Activated T-helper 17 cell treated with anti-CD3 and anti-CD28 coated beads, Interleukin-2, amount 50 U/mL, for 72 hours (primary cell): ENCODE data around the gene NFILZ. TPM values are rescaled to one million over a fixed set of nuclear protein-coding genes. Genes with fewer than 3 reads are reported as not detected.
"Not testable (repeated sequence)": the region's sequence is repeated elsewhere in the genome, so short reads cannot be mapped to it uniquely, and the experiment has no call there.

ENCODE experiments used
- ATAC-seq: fragments of 150-1000 bp; cut with Tn5 transposase; replicated peaks from 2 replicates; pipeline ENCODE4 v1.10.0; 2021; ENCODE audit warnings: mild to moderate bottlenecking, moderate library complexity
- H3K27ac Mint-ChIP-seq: one replicate; pipeline ENCODE4 v1.8.0; 2022; ENCODE audit warnings: mixed read lengths
- H3K27me3 Mint-ChIP-seq: one replicate; pipeline ENCODE4 v1.8.0; 2022; ENCODE audit warnings: mixed read lengths
- H3K36me3 Mint-ChIP-seq: one replicate; pipeline ENCODE4 v1.8.0; 2022; ENCODE audit warnings: low read depth, mild to moderate bottlenecking, mixed read lengths
- H3K4me1 Mint-ChIP-seq: one replicate; pipeline ENCODE4 v1.8.0; 2022; ENCODE audit warnings: mixed read lengths
- H3K4me3 Mint-ChIP-seq: one replicate; pipeline ENCODE4 v1.8.0; 2022; ENCODE audit warnings: mild to moderate bottlenecking, mixed read lengths
- H3K9me3 Mint-ChIP-seq: one replicate; pipeline ENCODE4 v1.8.0; 2022; ENCODE audit warnings: mixed read lengths
- total RNA-seq, 2 donors: library from RNA; stranded (reverse); gene quantifications; one replicate each; pipeline ENCODE4 v1.2.3, GENCODE V29; 2022

NFILZ gene
- total RNA-seq, 2 donors from 2014 or later = not detected

DNA sequence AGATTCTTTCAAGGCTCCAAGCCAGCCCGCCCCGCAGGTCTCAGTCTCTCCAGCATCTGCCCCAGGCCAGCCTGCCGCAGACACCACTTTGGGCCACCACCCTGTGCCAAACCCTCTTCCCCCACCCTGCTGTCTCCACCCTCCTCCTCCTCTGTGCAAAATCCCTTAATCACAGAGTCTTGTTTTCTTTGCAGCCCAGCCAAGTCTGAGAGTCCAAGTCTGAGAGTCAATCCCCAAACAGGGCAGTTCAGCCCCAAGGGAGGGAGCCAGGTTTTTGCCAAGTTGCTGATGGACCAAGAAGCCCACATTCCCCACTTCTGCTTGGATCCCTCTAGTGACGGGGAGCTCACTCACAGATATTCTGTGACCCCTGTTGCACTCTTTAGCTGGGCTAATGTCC, 23.0 kb upstream of the NFILZ start:
- Mint-ChIP-seq H3K9me3 (no peaks in the 10 kb centered on the region), H3K27me3 (peaks cover 5% of the 10 kb centered on the region), H3K27ac (no peak overlapping the region), H3K4me1 (peaks cover 19% of the 10 kb centered on the region), H3K36me3 (no peaks in the 10 kb centered on the region), H3K4me3 (no peak overlapping the region)
- ATAC-seq = no peak

DNA sequence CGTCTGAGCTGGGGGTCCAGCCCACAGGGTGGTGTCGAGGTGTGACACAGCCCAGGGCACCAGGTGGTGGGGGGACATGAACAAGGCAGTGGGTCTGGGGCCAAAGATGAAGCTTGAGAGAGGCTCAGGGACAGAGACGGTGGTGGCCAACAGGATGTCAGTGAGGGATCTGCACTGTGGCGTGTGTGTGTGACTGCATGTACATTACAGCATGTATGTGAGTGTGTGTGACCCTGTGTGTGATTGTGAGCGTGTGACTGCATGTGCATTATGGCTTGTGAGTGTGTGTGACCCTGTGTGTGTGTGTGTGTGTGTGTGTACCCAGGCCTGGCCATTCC, 21.5 kb upstream of the NFILZ start:
- no peak for ATAC-seq
- Mint-ChIP-seq H3K4me1 (peaks cover 19% of the 10 kb centered on the region), H3K9me3 (no peaks in the 10 kb centered on the region), H3K36me3 (no peaks in the 10 kb centered on the region), H3K27ac (peak overlapping the region; percentile 39), H3K27me3 (peaks cover 5% of the 10 kb centered on the region), H3K4me3 (peak overlapping the region; percentile 94)

DNA sequence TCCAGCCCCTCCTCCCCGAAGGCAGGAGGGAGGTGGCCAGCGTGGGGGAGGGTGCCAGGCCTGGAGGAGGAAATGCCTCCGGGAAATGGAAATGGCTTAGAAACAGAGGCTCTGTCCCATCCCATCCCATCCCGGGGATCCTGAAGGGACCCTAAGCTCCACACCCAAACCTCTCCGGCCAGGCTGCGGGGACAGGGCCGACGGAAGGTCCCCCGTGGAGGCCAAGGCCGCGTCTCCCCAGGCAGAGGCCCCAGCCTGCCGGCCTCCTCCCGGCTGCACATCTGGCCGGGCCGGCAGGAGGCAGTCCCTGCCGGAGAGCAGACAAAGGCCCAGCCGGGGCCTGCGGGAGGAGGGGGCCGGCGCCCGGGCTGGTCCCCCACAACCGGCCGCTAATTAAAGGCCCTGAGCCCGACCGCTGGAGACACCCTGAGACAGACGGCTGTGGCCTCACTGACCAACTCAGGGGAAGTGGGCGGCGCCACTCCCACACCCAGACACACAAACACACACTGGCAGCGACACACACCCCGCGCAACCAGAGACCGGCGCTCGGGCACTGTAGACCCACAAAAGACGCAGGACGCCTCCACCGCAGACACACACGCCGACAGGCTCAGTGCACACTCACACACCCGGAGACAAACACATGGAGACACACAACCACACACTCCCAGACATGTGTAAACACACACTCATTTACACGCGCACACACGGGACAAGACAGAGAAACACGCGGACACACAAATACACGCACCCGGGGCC, 21.0 kb upstream of the NFILZ start:
- peak overlapping the region; percentile 82 for H3K27ac Mint-ChIP-seq
- H3K4me3 Mint-ChIP-seq = peak overlapping the region; percentile 94

DNA sequence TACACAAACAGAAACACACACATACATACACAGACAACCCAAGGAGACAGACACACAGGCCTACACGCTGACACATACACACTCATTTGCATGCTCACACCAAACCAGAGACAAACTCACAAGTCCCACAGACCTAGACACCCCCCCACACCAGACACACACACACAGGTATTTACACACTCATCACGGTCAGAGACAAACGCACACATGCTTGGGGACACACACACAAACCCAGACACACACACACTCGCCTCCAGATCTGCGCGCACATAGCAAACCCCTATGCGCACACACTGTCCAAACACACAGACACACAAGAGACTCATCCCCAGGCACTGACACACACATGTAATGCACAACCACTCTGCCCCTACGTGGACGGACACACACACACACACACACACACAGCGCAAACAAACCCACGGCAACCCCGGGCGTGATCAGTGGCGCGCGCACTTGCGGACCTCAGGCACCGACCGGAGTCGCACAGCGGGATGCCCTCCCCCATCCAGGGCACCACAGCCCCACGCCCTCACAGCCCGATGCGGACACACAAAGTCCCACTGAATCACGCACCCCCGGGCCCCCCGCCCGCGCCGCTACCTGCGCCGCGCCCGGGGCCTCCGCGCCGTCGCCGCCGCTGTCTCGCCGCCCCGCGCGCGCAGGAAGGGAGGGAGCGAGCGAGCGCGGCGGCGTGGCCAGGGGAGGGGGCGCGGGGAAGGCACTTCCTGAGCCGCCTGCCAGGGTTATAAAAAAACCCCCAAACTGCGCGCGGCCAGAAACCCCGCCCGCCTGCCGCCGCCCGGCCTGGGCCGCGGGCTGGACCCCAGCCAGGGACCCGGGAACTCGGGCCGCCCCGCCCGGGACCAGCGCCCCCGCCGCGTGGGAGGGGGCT, 20.1 kb upstream of the NFILZ start, which contains the start of gene ADAMTS10:
ADAMTS10 (minus strand) TSS at position 675 of the 895 bp plus-strand sequence. CDS start 5,005 bp downstream, outside the sequence.
- Mint-ChIP-seq H3K4me3 (peak within 1 kb of the TSS; percentile 94), H3K27ac (peak within 1 kb of the TSS; percentile 82), H3K36me3 (no peaks in the 10 kb centered on the region), H3K9me3 (no peaks in the 10 kb centered on the region), H3K27me3 (peaks cover 5% of the 10 kb centered on the region), H3K4me1 (peaks cover 22% of the 10 kb centered on the region)
- ATAC-seq = peak; percentile 47

More for the DNA sequence above, 21.0 kb upstream of the NFILZ start:
- H3K27me3 Mint-ChIP-seq = peaks cover 5% of the 10 kb centered on the region
- peaks cover 19% of the 10 kb centered on the region for H3K4me1 Mint-ChIP-seq
- no peaks in the 10 kb centered on the region for H3K9me3 Mint-ChIP-seq
- H3K36me3 Mint-ChIP-seq = no peaks in the 10 kb centered on the region
- ATAC-seq = peak; percentile 66

- Mint-ChIP-seq H3K4me3 (no peak overlapping the region), H3K9me3 (no peaks in the 10 kb centered on the region), H3K4me1 (peaks cover 22% of the 10 kb centered on the region)
Observed at GRCh38 chr19:8610936-8611300, 19.5 kb upstream of the NFILZ start.

DNA sequence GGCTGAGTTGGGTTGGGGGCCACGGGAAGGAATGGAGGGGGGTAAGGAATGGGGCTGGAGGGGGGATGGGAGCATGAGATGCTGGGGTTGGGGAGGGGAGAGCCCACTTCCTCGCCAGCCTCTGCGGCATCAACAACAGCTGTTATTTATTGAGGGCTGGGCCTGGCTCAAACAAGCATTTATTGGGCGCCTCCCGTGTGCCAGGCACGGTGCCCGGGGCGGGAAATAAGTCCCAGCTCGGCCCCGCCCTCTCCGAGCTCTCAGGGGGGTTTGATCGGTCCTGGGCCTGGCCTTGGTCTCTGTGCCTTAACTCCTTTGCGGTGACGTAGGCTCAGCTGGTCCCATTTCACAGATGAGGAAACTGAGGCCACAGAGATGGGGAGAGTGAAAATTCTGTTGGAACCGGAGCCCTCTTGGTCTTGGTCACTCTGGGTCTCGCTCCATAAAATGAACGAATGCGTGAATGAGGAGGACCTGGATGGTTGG, 19.0 kb upstream of the NFILZ start:
- H3K4me3 Mint-ChIP-seq = peak overlapping the region; percentile 26
- H3K9me3 Mint-ChIP-seq = no peaks in the 10 kb centered on the region
- no peaks in the 10 kb centered on the region for H3K36me3 Mint-ChIP-seq
- no peak overlapping the region for H3K27ac Mint-ChIP-seq
- peaks cover 22% of the 10 kb centered on the region for H3K4me1 Mint-ChIP-seq
- H3K27me3 Mint-ChIP-seq = peaks cover 5% of the 10 kb centered on the region
- no peak for ATAC-seq

More at GRCh38 chr19:8610936-8611300, 19.5 kb upstream of the NFILZ start:
- Mint-ChIP-seq H3K27ac (no peak overlapping the region), H3K27me3 (peaks cover 5% of the 10 kb centered on the region), H3K36me3 (no peaks in the 10 kb centered on the region)
- no peak for ATAC-seq

- ATAC-seq = no peak
- no peak overlapping the region for H3K27ac Mint-ChIP-seq
- no peaks in the 10 kb centered on the region for H3K36me3 Mint-ChIP-seq
- H3K4me3 Mint-ChIP-seq = peak overlapping the region; percentile 26
- peaks cover 22% of the 10 kb centered on the region for H3K4me1 Mint-ChIP-seq
- H3K9me3 Mint-ChIP-seq = no peaks in the 10 kb centered on the region
- peaks cover 5% of the 10 kb centered on the region for H3K27me3 Mint-ChIP-seq
Observed at GRCh38 chr19:8611877-8612806, 18.3 kb upstream of the NFILZ start.

DNA sequence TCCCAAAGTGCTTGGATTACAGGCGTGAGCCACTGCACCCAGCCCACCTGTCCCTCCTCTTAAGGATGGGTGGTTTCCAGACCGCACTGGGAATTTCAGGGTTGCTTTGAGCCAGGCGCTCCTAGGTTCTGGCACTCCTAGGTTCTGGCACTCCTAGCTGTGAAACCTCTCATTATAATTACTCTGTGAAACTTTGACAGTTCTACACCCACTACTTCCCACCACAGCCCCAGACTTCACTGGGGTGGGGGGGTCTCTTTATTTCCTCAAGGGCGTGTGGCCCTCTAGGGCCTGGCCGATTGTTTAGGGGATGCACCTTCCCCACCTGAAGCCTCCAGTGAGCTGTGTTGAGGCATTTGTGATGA, 17.6 kb upstream of the NFILZ start:
- no peaks in the 10 kb centered on the region for H3K9me3 Mint-ChIP-seq
- H3K4me3 Mint-ChIP-seq = no peak overlapping the region
- no peak overlapping the region for H3K27ac Mint-ChIP-seq
- H3K36me3 Mint-ChIP-seq = no peaks in the 10 kb centered on the region
- peaks cover 22% of the 10 kb centered on the region for H3K4me1 Mint-ChIP-seq
- no peak for ATAC-seq
- H3K27me3 Mint-ChIP-seq = peaks cover 5% of the 10 kb centered on the region

- Mint-ChIP-seq H3K27ac (no peak overlapping the region), H3K36me3 (no peaks in the 10 kb centered on the region), H3K9me3 (no peaks in the 10 kb centered on the region), H3K4me3 (no peak overlapping the region), H3K4me1 (peaks cover 12% of the 10 kb centered on the region), H3K27me3 (peaks cover 5% of the 10 kb centered on the region)
- no peak for ATAC-seq
Observed at GRCh38 chr19:8614455-8614854, 16.0 kb upstream of the NFILZ start.

DNA sequence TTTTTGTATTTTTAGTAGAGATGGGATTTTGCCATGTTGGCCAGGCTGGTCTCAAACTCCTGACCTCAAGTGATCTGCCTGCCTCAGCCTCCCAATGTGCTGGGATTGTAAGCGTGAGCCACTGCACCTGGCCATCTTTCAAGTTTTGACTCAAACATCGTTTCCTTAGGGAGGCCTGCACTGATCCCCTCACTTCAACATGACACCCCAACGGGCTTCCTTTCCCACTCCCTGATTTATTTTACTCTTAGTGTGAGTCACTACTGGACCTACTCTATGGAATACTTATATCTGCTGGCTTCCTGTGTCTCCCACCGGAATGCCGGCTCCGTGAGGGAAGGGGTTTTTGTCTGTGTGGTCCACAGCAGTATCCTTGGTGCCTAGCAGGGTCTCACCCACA, 15.4 kb upstream of the NFILZ start:
- ATAC-seq = no peak
- no peak overlapping the region for H3K27ac Mint-ChIP-seq
- H3K4me3 Mint-ChIP-seq = no peak overlapping the region

GRCh38 chr19:8615813-8616596, 14.4 kb upstream of the NFILZ start:
- H3K9me3 Mint-ChIP-seq = no peaks in the 10 kb centered on the region
- no peak overlapping the region for H3K27ac Mint-ChIP-seq
- H3K4me1 Mint-ChIP-seq = peaks cover 4% of the 10 kb centered on the region
- peak overlapping the region; percentile 23 for H3K4me3 Mint-ChIP-seq
- ATAC-seq = peak; percentile 38
- H3K36me3 Mint-ChIP-seq = no peaks in the 10 kb centered on the region
- peaks cover 7% of the 10 kb centered on the region for H3K27me3 Mint-ChIP-seq

More for the DNA sequence above, 15.4 kb upstream of the NFILZ start:
- peaks cover 7% of the 10 kb centered on the region for H3K4me1 Mint-ChIP-seq
- no peaks in the 10 kb centered on the region for H3K36me3 Mint-ChIP-seq
- no peaks in the 10 kb centered on the region for H3K9me3 Mint-ChIP-seq
- H3K27me3 Mint-ChIP-seq = peaks cover 2% of the 10 kb centered on the region

- Mint-ChIP-seq H3K9me3 (no peaks in the 10 kb centered on the region), H3K4me3 (no peak overlapping the region), H3K27ac (no peak overlapping the region), H3K27me3 (peaks cover 7% of the 10 kb centered on the region), H3K36me3 (no peaks in the 10 kb centered on the region), H3K4me1 (peaks cover 4% of the 10 kb centered on the region)
- no peak for ATAC-seq
Observed at GRCh38 chr19:8616861-8617260, 13.6 kb upstream of the NFILZ start.

DNA sequence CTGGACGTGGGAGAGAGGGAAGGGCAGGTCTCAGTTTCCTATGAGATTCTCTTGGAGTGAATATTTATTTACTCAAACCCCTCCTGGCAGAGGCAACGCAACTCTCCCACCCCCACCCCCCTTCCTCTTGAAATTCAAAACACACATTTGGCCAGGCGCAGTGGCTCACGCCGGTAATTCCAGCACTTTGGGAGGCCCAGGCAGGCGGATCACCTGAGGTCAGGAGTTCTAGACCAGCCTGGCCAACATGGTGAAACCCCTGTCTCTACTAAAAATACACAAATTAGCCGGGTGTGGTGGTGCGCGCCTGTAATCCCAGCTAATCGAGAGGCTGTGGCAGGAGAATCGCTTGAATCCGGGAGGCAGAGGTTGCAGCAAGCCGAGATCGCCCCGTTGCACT, 13.1 kb upstream of the NFILZ start:
- not testable (repeated sequence) for H3K9me3 Mint-ChIP-seq, H3K4me3 Mint-ChIP-seq, H3K4me1 Mint-ChIP-seq, H3K36me3 Mint-ChIP-seq, H3K27me3 Mint-ChIP-seq, H3K27ac Mint-ChIP-seq, ATAC-seq
